HG02759 (cell line): Measurements from ENCODE around the gene RGS19.

Source experiments
- ATAC-seq: cut with Tn5 transposase; IDR thresholded peaks from one replicate; pipeline ENCODE4 v1.9.1; 2021; ENCODE audit warnings: mild to moderate bottlenecking, moderate library complexity; ENCODE audit not compliant: unreplicated experiment

Gene RGS19

GRCh38 chr20:64077876-64078551 is 1.3 kb downstream of the RGS19 start:
- ATAC-seq: peak; percentile 28

DNA sequence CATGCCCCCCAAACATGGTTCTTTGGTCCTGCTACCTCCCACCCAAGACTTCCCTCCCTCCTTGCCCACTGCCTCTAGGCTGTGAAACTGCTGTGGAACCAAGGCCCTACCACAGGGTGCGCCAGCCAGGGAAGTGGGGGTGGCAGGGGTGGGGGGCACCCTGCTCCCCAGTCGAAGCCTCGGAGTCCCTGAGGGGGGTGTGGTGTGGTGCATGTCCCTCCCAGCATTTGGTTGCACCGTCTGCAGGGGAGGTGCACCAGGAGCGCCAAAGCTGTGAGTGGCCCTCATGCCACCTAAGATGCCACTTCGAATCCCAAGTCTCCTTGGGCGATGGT is 1.8 kb downstream of the RGS19 start:
- ATAC-seq: no peak

DNA sequence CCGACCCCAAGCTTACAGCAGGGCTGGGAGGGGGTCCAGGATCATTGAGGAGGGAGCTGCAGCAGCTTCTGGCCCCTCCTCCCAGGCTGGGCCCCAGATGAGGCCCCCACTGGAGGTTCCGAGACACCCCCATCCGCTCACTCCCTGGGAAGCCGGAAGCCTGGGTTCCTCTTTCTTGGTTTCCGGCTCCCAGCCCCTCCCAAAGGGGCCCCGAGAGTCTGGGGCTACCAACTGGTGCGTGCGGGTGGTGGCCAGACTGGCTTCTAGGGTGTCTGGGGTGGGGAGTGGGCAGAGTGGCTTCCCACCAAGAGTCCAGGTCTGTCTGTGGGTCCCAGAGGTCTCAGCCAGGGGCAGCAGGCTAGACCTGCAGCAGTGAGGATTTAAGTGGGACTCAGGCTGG is 2.2 kb downstream of the RGS19 start:
- peak; percentile 29 for ATAC-seq

DNA sequence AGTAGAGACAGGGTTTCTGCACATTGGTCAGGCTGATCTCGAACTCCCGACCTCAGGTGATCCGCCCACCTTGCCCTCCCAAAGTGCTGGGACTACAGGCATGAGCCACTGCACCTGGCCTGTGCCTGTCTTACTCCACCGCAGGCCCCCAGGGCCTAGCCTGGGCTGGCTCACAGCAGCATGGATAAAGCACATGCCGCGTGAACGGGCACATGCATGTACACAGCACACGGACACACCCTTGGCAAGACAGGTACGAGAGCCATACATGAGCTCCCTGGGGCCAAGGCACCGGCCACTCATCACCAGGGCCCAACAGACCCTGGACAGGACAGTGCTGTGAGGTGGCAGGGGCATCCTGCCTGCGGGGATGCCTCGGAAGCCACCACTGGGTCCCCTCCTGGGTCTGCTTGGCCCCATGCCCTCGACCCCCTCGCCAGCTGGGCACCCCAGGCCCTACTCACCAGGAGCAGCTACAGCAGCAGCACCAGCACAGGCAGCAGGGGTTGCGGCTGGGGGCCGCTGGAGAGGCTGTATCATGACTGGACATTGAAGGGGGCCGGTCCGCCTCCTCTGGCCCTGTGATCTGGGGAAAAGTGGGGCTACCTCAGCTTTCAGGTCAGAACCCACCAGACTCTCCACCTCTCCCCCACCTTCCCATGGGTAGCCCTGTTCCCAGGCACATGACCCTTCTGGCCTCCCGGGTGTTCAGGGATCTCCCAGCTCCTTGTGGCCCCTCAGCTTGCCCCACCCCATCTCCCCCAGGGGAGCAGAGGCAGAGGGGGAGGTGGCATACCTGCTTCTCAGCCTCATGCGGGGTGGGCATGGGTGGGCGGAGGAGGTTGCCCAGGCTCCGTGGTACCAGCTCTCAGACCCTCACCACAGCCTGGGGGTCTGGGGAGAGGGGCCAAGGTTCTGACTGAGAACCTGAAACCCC is 3.0 kb downstream of the RGS19 start:
- no peak for ATAC-seq

- no peak for ATAC-seq
Measured at GRCh38 chr20:64075556-64075955, 3.8 kb downstream of the RGS19 start.

DNA sequence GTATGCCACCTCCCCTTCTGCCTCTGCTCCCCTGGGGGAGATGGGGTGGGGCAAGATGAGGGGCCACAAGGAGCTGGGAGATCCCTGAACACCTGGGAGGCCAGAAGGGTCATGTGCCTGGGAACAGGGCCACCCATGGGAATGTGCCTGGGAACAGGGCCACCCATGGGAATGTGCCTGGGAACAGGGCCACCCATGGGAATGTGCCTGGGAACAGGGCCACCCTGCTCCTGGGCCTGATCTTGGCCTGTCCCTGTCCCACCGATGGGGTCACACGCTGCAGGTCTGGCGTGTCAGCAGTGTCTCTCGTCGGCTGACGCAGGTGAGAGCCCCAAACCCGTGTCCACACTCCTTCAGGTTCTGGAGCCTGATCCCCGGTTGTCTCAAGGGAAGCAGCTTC is 4.4 kb downstream of the RGS19 start:
- ATAC-seq: no peak

DNA sequence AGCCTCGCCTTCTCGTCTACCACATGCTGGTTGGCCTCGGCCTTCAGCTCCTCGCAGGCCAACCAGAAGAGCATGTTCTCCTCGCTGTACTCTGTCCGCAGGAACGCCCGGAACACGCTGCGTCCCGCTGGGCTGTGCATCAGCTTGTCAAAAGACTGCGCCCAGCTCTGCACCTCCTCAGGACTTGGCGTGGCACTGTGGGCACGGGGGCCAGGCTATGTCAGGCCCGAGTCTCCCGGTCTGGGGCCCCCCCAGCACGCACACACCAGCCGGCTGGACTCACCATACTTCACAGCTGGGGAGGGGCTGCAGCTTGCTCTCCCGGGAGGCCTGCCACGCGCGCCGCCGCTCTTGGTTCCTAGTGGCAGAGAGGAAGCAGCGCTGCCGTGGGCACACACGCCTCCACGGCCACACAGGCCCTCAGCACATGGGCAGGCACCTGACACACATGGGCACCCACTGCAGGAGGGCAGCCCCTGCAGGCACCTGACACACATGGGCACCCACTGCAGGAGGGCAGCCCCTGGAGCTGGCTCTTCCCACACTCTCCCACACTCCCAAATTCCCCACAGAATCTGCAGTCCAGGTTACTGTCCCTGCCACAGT is 5.0 kb downstream of the RGS19 start:
- ATAC-seq: no peak

- no peak for ATAC-seq
Measured at GRCh38 chr20:64073476-64074183, 5.7 kb downstream of the RGS19 start.

- no peak for ATAC-seq
Measured at GRCh38 chr20:64072498-64073063, 6.7 kb downstream of the RGS19 start.

- ATAC-seq: no peak
Measured at GRCh38 chr20:64071341-64072332, 7.7 kb downstream of the RGS19 start.

GRCh38 chr20:64070244-64070993 is 8.9 kb downstream of the RGS19 start:
- no peak for ATAC-seq

DNA sequence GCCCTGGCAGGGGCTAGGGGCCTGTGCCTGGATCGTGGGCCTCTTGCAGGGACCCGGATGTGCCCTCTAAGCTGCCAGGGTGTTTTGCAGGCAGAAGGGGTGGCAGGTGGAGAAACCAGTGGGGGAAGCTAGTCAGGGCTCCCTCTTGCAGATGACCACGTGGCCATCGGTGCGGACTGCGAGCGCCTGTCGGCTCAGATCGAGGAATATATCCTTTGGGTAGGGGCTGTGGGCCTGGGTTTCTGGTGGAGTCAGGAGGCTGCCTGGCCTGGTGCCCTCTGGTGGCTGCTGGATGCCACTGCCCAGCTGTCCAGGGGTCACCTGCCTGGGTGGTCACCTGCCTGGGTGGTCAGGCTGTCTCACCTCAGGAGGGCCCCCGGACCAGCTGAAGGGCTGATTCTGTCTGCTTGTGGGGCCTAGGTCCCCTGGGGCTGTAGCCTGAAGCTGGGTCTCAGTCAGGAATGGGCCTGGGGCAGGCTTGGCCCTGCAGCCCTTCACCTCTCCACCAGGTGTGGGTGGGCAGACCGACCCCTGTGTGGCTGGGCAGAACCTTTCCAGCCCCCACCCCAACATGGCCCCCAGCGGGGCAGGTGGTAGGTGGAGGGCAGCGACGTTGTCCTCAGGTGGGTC is 9.6 kb downstream of the RGS19 start:
- ATAC-seq: no peak

DNA sequence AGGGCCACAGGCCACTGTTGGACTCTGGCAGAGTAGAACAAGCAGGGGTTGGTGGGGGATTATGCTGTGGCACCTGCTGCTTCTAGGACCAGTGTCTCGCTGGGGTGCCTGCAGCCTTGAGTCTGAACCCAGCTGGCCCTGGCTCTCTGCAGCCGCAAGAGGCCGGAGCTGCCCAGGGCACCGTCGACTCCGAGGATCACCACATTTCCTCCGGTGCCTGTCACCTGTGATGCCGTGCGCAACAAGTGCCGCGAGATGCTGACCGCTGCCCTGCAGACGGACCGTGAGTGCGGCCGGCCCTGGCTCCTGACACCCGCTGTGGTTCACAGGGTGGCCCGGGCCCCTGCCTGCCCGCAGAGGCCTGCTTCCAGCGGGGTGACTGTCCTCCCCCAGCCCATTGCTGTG is 10.1 kb downstream of the RGS19 start:
- no peak for ATAC-seq

GRCh38 chr20:64068386-64069208 is 10.7 kb downstream of the RGS19 start:
- no peak for ATAC-seq

- ATAC-seq: no peak
Measured at GRCh38 chr20:64067733-64068307, 11.5 kb downstream of the RGS19 start.

DNA sequence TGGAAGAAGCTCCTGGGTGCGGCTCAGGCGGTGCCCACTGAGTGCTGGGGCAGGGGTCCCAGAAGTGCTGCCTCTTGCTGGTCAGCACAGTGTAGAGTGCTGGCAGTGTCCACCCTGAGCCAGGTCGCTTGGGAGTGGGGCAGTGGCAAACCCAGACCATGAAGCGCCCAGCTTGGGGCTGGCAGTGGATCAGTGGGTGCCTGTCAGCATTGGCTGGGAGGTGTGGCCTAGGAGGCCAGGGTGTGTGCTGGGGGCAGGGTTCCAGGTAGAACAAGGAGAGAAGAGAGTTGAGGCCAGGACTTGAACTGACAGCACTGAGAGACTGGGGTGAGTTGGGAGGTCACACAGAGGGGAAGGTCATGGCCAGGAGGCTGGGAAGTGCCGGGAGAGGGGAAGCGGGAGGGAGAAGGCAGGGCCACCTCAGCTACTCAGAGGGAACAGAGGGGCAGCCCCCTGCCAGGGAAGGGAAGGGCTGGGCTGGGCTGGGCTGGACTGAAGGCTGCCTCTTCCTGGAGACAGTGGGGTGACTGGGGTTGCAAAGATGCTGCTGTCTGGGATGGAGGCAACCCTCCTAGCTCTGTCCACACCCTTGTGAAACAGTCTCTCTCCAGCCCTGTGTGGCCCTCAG is 12.2 kb downstream of the RGS19 start:
- no peak for ATAC-seq

DNA sequence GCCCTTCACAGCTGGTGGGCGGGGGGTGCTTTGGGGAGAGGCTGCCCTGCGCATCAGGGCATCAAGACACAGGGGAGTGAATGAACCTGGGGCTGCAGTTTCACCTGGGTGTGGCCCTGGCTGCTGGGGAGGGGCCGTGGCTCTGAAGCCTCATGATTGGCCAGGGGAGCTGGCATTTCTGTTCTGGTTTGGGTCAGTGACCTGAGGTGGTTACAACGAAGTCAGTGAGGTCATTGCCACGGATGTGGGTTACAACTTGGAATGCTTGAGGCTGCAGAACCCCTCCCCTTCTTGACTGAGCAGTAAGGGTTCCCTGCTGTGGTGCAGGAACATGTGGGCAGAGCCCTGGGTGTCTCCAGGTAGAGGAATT is 13.4 kb downstream of the RGS19 start:
- ATAC-seq: no peak
